ENCODE measurements around the gene AHNAK. TPM values are rescaled to one million over a fixed set of nuclear protein-coding genes. Genes with fewer than 3 reads are reported as not detected.

Gene AHNAK
- total and polyA plus RNA-seq, 2 donors (not counting 3 experiments of a cell fraction or from before 2014, with no cell fraction given): 35.2 to 436 TPM

DNA sequence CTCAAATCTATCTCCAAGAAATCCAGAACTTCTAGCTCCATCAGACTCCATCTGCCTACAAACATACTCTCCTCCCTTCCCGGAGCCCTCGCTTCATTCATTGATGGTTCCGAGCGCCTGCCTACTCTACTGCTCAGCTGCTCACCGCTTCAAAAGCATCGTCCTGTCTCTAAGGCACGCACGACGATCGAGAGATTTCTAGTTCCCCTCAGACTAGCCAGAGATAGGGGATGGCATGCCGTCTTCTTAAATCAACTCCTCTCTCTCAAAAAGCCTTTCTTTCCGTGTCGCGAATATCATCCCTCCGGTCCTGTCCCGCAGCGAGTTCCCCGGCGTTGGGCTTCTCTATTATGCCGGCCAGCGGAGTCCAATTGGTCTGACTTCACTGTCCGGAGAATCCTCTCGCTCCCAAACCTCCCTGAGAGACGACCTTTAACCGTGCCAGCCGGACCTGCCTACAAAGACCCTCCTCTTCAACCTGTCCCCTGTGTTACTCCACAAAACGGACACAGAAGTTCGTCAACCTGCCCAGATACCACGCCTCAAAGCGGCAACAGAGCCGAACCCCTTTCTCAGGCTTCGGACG lies 26.5 kb upstream of the AHNAK start:
- H3K4me3 ChIP-seq (replicated peaks in 1 of 3; ENCODE audit: insufficient read depth in 1 of 3, low read depth in 1 of 3, low read length in 3 of 3): peak overlapping the region; percentile 51 to 85 (median 70)
- BruUV-seq (replicated peaks): TSS peak; percentile 12
- POLR2A ChIA-PET: interaction anchor here (0.6 to 5.7 kb wide), 13 partner anchors 8 to 268 kb away, joined by 3 to 75 read pairs (median 5); partner anchors contain the start of genes C11orf98, CSKMT, HNRNPUL2 and INTS5
- H4K20me1 ChIP-seq (replicated peaks; ENCODE audit: control insufficient read depth, extremely low read depth, insufficient read depth, low read length): no peaks in the 10 kb centered on the region
- H3K9me3 ChIP-seq (replicated peaks; ENCODE audit: control insufficient read depth, insufficient read depth, low read length): no peaks in the 10 kb centered on the region
- peaks cover 73% of the 10 kb centered on the region for H3K79me2 ChIP-seq (ENCODE audit: control insufficient read depth, insufficient read depth, low read length)
- intact Hi-C loops (cut with micrococcal nuclease) (loop anchor here (1.0 kb wide), 2 partner anchors 39 to 73 kb away; partner anchors contain the start of genes EML3 and GANAB), dilution Hi-C loops (cut with MboI; ENCODE audit: extremely low pct_ligation_motif_present, low sequenced_read_pairs) (no loop called here)
- CTCF ChIA-PET: interaction anchor here (0.8 to 4.2 kb wide), 18 partner anchors 10 to 369 kb away, joined by 3 to 26 read pairs (median 4); partner anchors contain the start of genes B3GAT3, EML3, MTA2 and ROM1
- peaks cover 21 to 23% of the 10 kb centered on the region in 2 experiments for H3K36me3 ChIP-seq (ENCODE audit: control insufficient read depth in 2 of 2, extremely low read depth in 1 of 2, insufficient read depth in 2 of 2, low read length in 2 of 2)
- H3K27ac ChIP-seq (ENCODE audit: insufficient read depth, low read depth, low read length): peak overlapping the region; percentile 41
- H3K9ac ChIP-seq (replicated peaks; ENCODE audit: extremely low read depth, insufficient read depth, low read length): peak overlapping the region; percentile 95
- FAIRE-seq (peak; percentile 40), DNase-seq (ENCODE audit: low read depth, low spot score) (peak; percentile 41)
- no peak overlapping the region for H2AFZ ChIP-seq (ENCODE audit: low read depth, low read length)
- peak overlapping the region; percentile 92 for H3K4me2 ChIP-seq (ENCODE audit: insufficient read depth, low read length)
- TF ChIP-seq, protein P1, sequence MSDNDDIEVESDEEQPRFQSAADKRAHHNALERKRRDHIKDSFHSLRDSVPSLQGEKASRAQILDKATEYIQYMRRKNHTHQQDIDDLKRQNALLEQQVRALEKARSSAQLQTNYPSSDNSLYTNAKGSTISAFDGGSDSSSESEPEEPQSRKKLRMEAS (IDR thresholded peaks at IDR 0.05; ENCODE audit: insufficient read depth, insufficient read length): no peak
- TF ChIP-seq FOS (IDR thresholded peaks at IDR 0.05; ENCODE audit: borderline replicate concordance, insufficient read depth, low read length): no peak
- TF ChIP-seq, protein P2, sequence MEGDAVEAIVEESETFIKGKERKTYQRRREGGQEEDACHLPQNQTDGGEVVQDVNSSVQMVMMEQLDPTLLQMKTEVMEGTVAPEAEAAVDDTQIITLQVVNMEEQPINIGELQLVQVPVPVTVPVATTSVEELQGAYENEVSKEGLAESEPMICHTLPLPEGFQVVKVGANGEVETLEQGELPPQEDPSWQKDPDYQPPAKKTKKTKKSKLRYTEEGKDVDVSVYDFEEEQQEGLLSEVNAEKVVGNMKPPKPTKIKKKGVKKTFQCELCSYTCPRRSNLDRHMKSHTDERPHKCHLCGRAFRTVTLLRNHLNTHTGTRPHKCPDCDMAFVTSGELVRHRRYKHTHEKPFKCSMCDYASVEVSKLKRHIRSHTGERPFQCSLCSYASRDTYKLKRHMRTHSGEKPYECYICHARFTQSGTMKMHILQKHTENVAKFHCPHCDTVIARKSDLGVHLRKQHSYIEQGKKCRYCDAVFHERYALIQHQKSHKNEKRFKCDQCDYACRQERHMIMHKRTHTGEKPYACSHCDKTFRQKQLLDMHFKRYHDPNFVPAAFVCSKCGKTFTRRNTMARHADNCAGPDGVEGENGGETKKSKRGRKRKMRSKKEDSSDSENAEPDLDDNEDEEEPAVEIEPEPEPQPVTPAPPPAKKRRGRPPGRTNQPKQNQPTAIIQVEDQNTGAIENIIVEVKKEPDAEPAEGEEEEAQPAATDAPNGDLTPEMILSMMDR (IDR thresholded peaks at IDR 0.05; ENCODE audit: extremely low read depth in 1 of 2, insufficient read depth in 1 of 2, low read depth in 1 of 2, low read length in 2 of 2): no peak
- TF ChIP-seq JUN (IDR thresholded peaks at IDR 0.05; ENCODE audit: borderline replicate concordance, insufficient read depth, insufficient read length, low read depth): no peak
- no peak for TF ChIP-seq POLR2AphosphoS5 (IDR thresholded peaks at IDR 0.05; ENCODE audit: insufficient read depth, low read depth, low read length)
- no peak for TF ChIP-seq MYC (IDR thresholded peaks at IDR 0.05; ENCODE audit: low read depth, low read length)
- TF ChIP-seq GATA2 (IDR thresholded peaks at IDR 0.05; ENCODE audit: insufficient read depth, insufficient read length, low read depth, low read length): no peak
- no peak for TF ChIP-seq POLR2A (IDR thresholded peaks at IDR 0.05; ENCODE audit: low read depth, low read length)
- TF ChIP-seq EZH2 (IDR thresholded peaks at IDR 0.05; ENCODE audit: borderline replicate concordance, low read depth, low read length, severe bottlenecking): no peak
- no peaks in the 10 kb centered on the region for H3K9me1 ChIP-seq (replicated peaks; ENCODE audit: control insufficient read depth, extremely low read depth, insufficient read depth, low read length)
- peaks cover 54% of the 10 kb centered on the region for H3K4me1 ChIP-seq (ENCODE audit: control insufficient read depth, extremely low read depth, insufficient read depth, low read length)
- no peaks in the 10 kb centered on the region for H3K27me3 ChIP-seq (ENCODE audit: control insufficient read depth in 2 of 2, insufficient read depth in 2 of 2, low read length in 2 of 2)
